Iris pigment epithelial cell (primary cell): Measurements from ENCODE around the gene CDC25A.
"Not testable (repeated sequence)": the region's sequence is repeated elsewhere in the genome, so short reads cannot be mapped to it uniquely, and the experiment has no call there.

ENCODE experiments used
- DNase-seq: peaks from one replicate; pipeline ENCODE4 v3.0.0-alpha.2; 2011; ENCODE audit warnings: low read depth

CDC25A gene

DNA sequence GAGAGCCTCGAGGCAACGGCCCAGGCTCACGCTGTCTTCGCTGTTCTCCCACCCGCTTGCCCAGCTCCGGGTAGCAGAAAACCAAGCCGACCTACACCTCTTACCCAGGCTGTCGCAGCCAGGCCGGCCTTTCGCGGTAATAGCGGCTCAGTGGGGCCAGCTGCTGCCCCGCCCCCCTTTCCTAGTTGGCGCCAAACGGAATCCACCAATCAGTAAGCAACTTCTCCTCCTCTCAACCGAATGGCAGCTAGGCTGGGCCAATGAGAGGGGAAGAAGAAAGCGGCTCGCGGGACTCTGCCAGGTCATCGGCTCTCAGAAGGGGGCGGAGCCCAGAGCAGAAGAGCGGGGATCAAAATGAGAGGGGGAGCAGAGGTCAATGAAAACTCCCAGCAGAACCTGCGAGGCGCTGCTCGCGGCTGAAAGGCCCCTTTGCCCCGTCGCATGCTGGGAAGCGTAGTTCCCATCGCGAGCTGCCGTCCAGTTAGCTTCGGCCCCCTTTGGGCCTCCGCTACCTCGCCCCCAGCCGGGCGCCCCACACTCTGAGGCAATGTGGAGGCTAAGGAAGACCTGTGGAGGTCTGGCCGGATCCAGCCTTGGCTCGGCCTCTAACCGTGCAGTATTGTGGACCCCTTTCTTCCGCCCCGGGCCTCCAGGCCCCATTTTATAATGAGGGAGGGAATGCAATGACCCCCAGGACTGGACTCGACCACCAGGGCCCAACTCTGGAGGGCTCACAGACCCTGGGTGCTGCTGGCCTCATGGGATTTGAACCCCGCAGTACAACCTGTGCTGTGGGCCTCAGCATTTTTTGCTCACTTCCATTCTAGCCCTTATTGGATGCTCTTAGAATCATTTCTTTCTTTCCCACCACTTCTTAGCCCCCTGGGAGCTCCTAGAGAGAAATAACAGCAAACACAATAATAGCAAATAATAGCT, at the start of gene CDC25A:
Gene CDC25A (minus strand): TSS at position 152 of the 936 bp plus-strand sequence. CDS start 470 bp downstream, outside the sequence.
- DNase-seq: peak; percentile 99

- DNase-seq: no peak
Observed at GRCh38 chr3:48236531-48236930, 48.3 kb upstream of the CDC25A start.

- no peak for DNase-seq
Observed at GRCh38 chr3:48233542-48233941, 45.3 kb upstream of the CDC25A start.

- peak; percentile 50 for DNase-seq
Observed at GRCh38 chr3:48232734-48233133, 44.5 kb upstream of the CDC25A start.

- DNase-seq: no peak
Observed at GRCh38 chr3:48232232-48232631, 44.0 kb upstream of the CDC25A start.

GRCh38 chr3:48226939-48227338, 38.7 kb upstream of the CDC25A start:
- no peak for DNase-seq

- DNase-seq: no peak
Observed at GRCh38 chr3:48225587-48225986, 37.4 kb upstream of the CDC25A start.

DNA sequence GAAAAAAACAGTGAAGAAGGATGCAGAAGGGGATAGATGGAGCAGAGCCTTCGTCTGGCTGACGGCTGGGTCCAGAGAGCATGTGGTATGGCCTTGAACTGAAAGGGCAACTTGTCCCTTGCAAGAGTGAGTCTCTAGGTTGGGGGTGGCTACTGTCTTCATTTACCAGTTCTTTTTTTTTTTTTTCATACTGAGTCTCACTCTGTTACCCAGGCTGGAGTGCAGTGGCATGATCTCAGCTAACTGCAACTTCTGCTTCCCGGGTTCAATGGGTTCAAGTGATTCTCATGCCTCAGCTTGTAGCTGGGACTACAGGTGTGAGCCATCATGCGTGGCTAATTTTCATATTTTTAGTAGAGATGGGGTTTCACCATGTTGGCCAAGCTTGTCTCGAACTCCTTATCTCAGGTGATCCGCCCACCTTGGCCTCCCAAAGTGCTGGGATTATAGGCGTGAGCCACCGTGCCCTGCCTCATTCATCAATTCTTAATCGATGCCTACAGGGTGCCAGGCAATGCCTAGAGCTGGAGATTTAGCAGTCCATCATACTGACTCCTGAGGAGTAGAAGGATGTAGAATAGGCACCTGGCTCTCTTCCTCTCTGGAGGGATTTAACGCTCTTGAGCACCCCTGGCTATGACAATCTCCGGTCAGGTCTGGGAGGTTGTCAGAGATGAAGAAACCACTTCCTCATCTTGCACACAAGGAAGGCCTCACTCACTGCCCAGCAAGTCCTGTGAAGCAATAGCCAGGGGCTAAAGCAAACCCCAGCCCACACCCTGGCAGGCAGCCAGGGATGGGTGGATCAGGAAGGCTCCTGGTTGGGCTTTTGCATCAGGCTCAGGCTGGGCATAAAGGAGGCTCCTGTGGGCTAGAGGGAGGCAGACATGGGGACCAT, 34.6 kb upstream of the CDC25A start, which contains the start of gene CAMP:
Gene CAMP (plus strand): TSS at position 880 of the 898 bp plus-strand sequence. CDS start 17 bp downstream, at position 897.
- peak; percentile 75 for DNase-seq

- no peak for DNase-seq
Observed at GRCh38 chr3:48220746-48221145, 32.5 kb upstream of the CDC25A start.

GRCh38 chr3:48219543-48219942, 31.3 kb upstream of the CDC25A start:
- no peak for DNase-seq

- DNase-seq: no peak
Observed at GRCh38 chr3:48218537-48218936, 30.3 kb upstream of the CDC25A start.

GRCh38 chr3:48217449-48217848, 29.2 kb upstream of the CDC25A start:
- DNase-seq: no peak

DNA sequence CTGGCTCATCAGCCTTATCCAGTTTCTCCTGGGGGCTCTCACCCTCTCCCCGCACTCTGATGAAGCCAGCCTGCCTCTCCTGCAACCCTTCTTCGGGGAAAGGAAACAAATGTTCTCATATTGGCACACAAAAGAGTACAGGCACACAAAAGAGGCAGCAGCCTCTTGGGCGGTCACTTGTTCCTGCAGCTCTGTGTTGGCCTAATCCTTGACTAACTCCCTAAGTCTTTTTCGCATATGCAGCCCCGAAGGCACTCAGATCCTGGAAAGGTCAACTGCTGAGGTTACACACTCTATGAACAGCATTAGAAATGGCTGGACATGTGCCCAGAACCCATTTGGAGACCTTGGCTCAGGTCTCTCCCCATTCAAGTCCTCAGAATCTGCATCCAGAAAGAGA, 27.7 kb upstream of the CDC25A start:
- no peak for DNase-seq

DNA sequence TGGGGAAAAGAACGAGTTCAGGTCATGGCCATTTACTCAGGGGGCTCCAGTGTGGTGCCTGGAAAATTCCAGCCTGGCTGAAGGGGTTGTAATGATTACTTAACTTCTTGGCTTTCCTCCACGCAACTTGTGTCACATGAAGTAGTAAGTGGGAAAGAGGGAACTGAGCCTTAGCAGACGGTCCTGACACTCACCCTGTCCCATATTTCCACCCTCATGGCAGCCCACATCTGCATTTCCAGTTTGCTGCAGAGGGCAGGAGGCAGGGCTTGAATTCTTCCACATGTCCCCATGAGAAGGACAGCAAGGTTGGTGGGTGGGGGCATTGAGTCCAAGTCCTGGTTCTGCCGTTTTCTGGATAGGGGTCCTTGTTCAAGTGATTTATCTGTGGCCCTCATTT, 27.2 kb upstream of the CDC25A start:
- peak; percentile 42 for DNase-seq

GRCh38 chr3:48215019-48215418, 26.8 kb upstream of the CDC25A start:
- no peak for DNase-seq

- no peak for DNase-seq
Observed at GRCh38 chr3:48214225-48214624, 26.0 kb upstream of the CDC25A start.

- DNase-seq: not testable (repeated sequence)
Observed at GRCh38 chr3:48211776-48212175, 23.6 kb upstream of the CDC25A start.

GRCh38 chr3:48210534-48210933, 22.3 kb upstream of the CDC25A start:
- not testable (repeated sequence) for DNase-seq

DNA sequence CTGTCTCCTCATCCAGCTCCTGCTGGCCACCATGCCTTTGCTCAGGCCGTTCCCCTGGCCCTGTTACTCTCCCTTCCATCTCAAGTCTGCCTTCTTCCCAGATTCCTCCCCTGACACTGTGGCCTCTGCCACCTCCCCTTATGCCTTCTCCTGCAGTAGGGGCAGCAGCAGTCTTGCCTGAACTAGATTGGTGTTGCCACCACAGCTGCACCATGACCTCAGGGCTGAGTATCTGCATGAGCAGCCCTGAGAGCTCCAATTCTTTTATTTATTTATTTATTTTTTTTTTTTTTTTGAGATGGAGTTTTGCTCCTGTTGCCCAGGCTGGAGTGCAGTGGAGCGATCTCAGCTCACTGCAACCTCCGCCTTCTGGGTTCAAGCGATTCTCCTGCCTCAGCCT, 21.2 kb upstream of the CDC25A start:
- DNase-seq: no peak

GRCh38 chr3:48208076-48208475, 19.9 kb upstream of the CDC25A start:
- DNase-seq: no peak

DNA sequence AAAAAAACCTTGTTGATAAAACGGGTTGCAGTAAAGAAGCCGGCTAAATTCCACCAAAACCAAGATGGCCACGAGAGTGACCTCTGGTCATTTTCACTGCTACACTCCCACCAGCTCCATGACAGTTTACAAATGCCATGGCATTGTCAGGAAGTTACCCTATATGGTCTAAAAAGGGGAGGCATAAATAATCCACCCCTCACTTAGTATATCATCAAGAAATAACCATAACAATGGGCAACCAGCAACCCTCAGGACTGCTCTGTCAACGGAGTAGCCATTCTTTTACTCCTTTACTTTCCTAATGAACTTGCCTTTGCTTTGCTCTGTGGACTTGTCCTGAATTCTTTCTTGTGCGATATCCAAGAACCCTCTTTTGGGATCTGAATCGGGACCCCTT, 14.4 kb upstream of the CDC25A start:
- DNase-seq: no peak

- no peak for DNase-seq
Observed at GRCh38 chr3:48199117-48199516, 10.9 kb upstream of the CDC25A start.

DNA sequence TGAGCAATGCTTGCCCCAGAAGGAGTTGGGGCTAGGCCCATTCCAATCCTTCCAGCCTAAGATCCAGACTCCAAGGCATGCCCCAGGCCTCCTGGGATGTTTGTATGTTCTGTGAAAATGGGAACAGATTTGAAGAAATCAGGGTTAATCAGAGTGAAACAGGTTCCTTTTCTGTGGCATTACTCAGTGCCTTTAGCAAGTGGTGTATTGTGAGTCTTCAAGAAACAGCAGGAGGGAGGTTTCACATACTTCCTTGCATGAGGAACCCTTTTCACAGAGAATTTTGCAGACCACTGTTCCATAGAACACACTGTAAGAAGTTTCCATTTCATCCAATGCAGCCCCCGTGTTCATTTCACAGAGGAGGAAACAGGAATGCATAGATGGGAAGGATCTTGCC, 8.4 kb upstream of the CDC25A start:
- DNase-seq: no peak
